RWPE1 (cell line): ENCODE data around the gene HECW1.
"Not testable (repeated sequence)": the region's sequence is repeated elsewhere in the genome, so short reads cannot be mapped to it uniquely, and the experiment has no call there.

Experiments
- CTCF ChIA-PET: fragments of 350-600 bp; sonication (Branson Sonifier 250); formaldehyde crosslinking; extraction: SDS; loops from one replicate; lab custom pipeline; 2021; lab: Yijun Ruan, JAX
- POLR2A ChIA-PET: fragments of 400-600 bp; formaldehyde crosslinking; extraction: SDS; loops from one replicate; lab custom pipeline; 2020; ENCODE audit warnings: antibody characterized with exemption; ENCODE audit not compliant: low non-redundant PET; lab: Yijun Ruan, JAX
- DNase-seq: peaks from one replicate; pipeline ENCODE4 v3.0.0; 2012; ENCODE audit warnings: low spot score
- H3K27ac ChIP-seq: fragments of 450-650 bp; 2 replicates; pipeline ENCODE4 v1.5.1; 2017
- CTCF ChIP-seq: fragments of 450-650 bp; conservative IDR thresholded peaks from 2 replicates; pipeline ENCODE4 v1.5.1; 2017; ENCODE audit warnings: low read depth, mild to moderate bottlenecking

Gene HECW1

DNA sequence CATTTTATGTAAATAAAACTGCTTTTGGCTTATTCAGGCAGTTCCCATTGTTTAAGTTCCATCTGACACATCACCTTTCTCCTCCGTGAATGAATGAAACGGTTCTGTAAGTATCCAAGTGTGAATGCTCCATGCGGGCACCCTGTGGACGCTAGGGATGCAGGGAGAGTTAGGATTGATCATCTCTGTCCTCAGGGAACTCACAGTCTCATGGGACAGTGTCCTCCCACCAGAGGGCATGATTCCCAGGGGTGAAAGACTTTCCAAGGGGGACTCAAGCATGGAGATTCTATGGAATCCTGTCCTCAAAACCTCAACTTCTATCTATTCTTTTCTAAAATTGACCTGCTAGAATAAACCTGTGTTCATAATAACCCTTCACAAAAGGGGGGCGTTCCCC is 98.8 kb downstream of the HECW1 start:
- peak; percentile 13; the same call in 1 of the 2 replicates for TF ChIP-seq CTCF
- ChIA-PET CTCF (interaction anchor here (0.9 to 1.0 kb wide), 2 partner anchors 88 to 628 kb away, joined by 3 to 4 read pairs; no protein-coding TSS in a partner anchor), POLR2A (no interaction called here)
- no peak for DNase-seq
- H3K27ac ChIP-seq: no peak overlapping the region

DNA sequence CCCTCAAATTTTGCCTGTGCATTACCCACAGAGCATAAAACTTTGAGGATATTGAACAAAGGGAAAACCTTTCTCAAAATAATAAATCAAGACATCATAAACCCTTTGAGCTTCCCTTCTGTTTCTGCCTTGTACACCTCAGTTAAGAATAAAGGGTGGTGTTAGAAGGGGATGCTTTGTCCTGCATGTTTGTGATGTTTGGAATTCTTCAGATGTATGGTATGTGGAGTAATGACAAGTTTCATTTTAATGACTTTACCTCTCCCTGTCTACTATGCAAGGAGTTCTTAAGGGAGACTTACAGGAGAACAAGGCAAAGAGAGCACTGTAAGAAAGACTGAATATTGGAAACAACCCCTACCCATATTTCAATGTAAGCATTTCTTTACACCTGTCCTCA is 99.2 kb downstream of the HECW1 start:
- no peak for TF ChIP-seq CTCF

GRCh38 chr7:43212921-43213320 is 100.5 kb downstream of the HECW1 start:
- TF ChIP-seq CTCF: no peak
- DNase-seq: no peak
- no peak overlapping the region for H3K27ac ChIP-seq
- ChIA-PET CTCF (no interaction called here), POLR2A (no interaction called here)

More for the DNA sequence above, 99.2 kb downstream of the HECW1 start:
- ChIA-PET POLR2A (no interaction called here), CTCF (interaction anchor here (1.0 kb wide), 1 partner anchor 88 kb away, joined by 4 read pairs; no protein-coding TSS in a partner anchor)
- no peak for DNase-seq
- no peak overlapping the region for H3K27ac ChIP-seq

DNA sequence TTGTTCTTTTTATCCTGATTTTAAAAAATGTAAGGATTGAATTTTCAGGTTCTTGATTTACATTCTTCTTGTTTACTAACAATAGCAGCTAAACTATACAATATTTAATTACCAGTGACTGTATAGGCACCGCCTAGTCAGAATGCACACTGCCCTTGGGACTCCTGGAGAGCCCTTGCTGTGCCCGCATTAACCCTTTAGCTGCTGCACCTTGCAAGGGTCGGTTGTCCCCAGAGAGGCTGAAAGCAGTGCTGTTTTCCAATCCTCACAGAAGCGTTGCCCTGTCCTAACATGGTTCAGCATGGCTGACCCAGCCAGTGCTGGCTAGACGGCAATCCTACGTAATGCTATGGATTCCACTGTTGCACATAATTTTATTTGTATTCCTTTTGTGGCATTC is 102.6 kb downstream of the HECW1 start:
- ChIA-PET POLR2A (no interaction called here), CTCF (no interaction called here)
- no peak overlapping the region for H3K27ac ChIP-seq

GRCh38 chr7:43217055-43217454 is 104.6 kb downstream of the HECW1 start:
- ChIA-PET CTCF (no interaction called here), POLR2A (no interaction called here)
- no peak for TF ChIP-seq CTCF
- DNase-seq: no peak
- H3K27ac ChIP-seq: no peak overlapping the region

More for the DNA sequence above, 102.6 kb downstream of the HECW1 start:
- DNase-seq: no peak
- TF ChIP-seq CTCF: no peak

- CTCF ChIA-PET, POLR2A ChIA-PET, DNase-seq, H3K27ac ChIP-seq: not testable (repeated sequence)
Measured at GRCh38 chr7:43218901-43219300, 106.5 kb downstream of the HECW1 start.

DNA sequence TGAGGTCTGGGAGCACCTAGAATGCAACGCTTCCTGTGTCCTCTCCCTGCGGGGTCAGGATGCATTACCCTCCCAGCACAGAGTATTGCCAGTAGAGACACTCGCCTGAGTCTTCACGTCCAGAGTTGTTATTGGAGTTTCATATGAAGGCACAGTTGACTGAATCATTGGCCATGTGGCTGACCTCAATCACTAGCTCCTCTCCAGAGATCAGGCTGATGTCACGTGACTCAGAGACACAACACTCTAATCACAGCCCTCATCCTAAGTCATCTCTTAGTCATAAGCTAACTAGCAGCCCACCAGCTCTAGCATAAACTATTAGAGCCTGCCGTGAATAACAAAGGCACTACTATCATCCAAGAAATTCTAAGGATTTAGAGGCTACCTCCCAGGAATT is 107.8 kb downstream of the HECW1 start:
- POLR2A ChIA-PET: no interaction called here
- DNase-seq: no peak
- no peak overlapping the region for H3K27ac ChIP-seq
- TF ChIP-seq CTCF: no peak
- CTCF ChIA-PET: no interaction called here
